ENCODE data around the gene ESYT1. TPM values are rescaled to one million over a fixed set of nuclear protein-coding genes. Genes with fewer than 3 reads are reported as not detected.

ESYT1 gene
- total RNA-seq, 1 experiment from 2014 or later = 111 TPM

- no CpG with 5 or more reads among the region's 8 CpGs for WGBS (ENCODE audit: extremely low coverage, insufficient read length, low lambda C conversion rate)
- Histone ChIP-seq H2BK5ac (ENCODE audit: insufficient read length, low read length) (no peak overlapping the region), H2AFZ (ENCODE audit: low read length) (no peak overlapping the region), H3K27me3 (ENCODE audit: insufficient read depth, low read length) (no peaks in the 10 kb centered on the region), H3K23ac (ENCODE audit: insufficient read length, low read depth, low read length) (no peak overlapping the region), H3K79me1 (ENCODE audit: insufficient read depth, low read depth, low read length, poor library complexity, severe bottlenecking) (no peaks in the 10 kb centered on the region), H3K79me2 (ENCODE audit: insufficient read depth, low read length) (no peaks in the 10 kb centered on the region; the same call in 1 of the 2 replicates), H2BK20ac (ENCODE audit: low read depth, low read length, poor library complexity, severe bottlenecking) (no peak overlapping the region), H4K8ac (replicated peaks; ENCODE audit: insufficient read length, low read depth, low read length) (no peak overlapping the region), H2BK15ac (ENCODE audit: low read depth, low read length) (no peak overlapping the region), H2BK12ac (ENCODE audit: insufficient read length, low read depth, low read length) (no peak overlapping the region), H3K56ac (ENCODE audit: insufficient read length, low read depth, low read length) (no peak overlapping the region), H3K9ac (ENCODE audit: extremely low read depth, insufficient read length, low read length) (peak overlapping the region; percentile 82), H4K5ac (ENCODE audit: insufficient read length, low read depth, low read length) (no peak overlapping the region), H3K14ac (ENCODE audit: insufficient read depth, low read length) (peak overlapping the region; percentile 40; the same call in 1 of the 2 replicates), H3K4me1 (ENCODE audit: insufficient read depth, low read length) (0 out of 2 replicates have a peak, but pooled peaks cover 2% of the 10 kb centered on the region), H3K4ac (ENCODE audit: low read depth, low read length) (no peak overlapping the region), H3K18ac (ENCODE audit: insufficient read length, low read depth, low read length) (no peak overlapping the region), H3T11ph (ENCODE audit: low read length) (no peak overlapping the region), H3K4me2 (ENCODE audit: insufficient read depth, insufficient read length, low read length) (peak overlapping the region; percentile 83), H2BK120ac (ENCODE audit: low read depth, low read length, poor library complexity, severe bottlenecking) (no peak overlapping the region), H4K91ac (ENCODE audit: insufficient read length, low read depth, low read length) (no peak overlapping the region), H3K27ac (ENCODE audit: insufficient read length, low read depth, low read length) (no peak overlapping the region), H4K20me1 (ENCODE audit: control insufficient read depth, insufficient read depth, insufficient read length) (no peaks in the 10 kb centered on the region), H2AK5ac (ENCODE audit: insufficient read length, low read length) (no peak overlapping the region), H3K9me3 (ENCODE audit: control insufficient read depth, low read depth, low read length) (no peaks in the 10 kb centered on the region), H3K23me2 (ENCODE audit: insufficient read length, low read depth, low read length, poor library complexity, severe bottlenecking) (peaks cover 16% of the 10 kb centered on the region)
- peaks cover 18 to 27% (median 24%) of the 10 kb centered on the region in 3 experiments; a peak in 6 of 7 replicates for H3K36me3 Mint-ChIP-seq (ENCODE audit: insufficient read depth in 1 of 3, low read depth in 3 of 3)
- H3K27ac Mint-ChIP-seq = peak overlapping the region; percentile 90 to 95 (median 94); a peak in 6 of 7 replicates
- no peaks in the 10 kb centered on the region; a peak in 1 of 5 replicates for H3K9me3 Mint-ChIP-seq
- no peaks in the 10 kb centered on the region; the same call in 1 of the 2 replicates for H3K27me3 Mint-ChIP-seq (ENCODE audit: low read depth)
- no peak for DNase-seq
- peaks cover 26 to 35% of the 10 kb centered on the region in 2 experiments for H3K4me1 Mint-ChIP-seq
- peak overlapping the region; percentile 90 to 95 for H3K4me3 Mint-ChIP-seq
- TF ChIP-seq, protein P1, sequence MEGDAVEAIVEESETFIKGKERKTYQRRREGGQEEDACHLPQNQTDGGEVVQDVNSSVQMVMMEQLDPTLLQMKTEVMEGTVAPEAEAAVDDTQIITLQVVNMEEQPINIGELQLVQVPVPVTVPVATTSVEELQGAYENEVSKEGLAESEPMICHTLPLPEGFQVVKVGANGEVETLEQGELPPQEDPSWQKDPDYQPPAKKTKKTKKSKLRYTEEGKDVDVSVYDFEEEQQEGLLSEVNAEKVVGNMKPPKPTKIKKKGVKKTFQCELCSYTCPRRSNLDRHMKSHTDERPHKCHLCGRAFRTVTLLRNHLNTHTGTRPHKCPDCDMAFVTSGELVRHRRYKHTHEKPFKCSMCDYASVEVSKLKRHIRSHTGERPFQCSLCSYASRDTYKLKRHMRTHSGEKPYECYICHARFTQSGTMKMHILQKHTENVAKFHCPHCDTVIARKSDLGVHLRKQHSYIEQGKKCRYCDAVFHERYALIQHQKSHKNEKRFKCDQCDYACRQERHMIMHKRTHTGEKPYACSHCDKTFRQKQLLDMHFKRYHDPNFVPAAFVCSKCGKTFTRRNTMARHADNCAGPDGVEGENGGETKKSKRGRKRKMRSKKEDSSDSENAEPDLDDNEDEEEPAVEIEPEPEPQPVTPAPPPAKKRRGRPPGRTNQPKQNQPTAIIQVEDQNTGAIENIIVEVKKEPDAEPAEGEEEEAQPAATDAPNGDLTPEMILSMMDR (conservative IDR thresholded peaks at IDR 0.05) = no peak
Measured at GRCh38 chr12:56152756-56153677, 24.9 kb downstream of the ESYT1 start.
